ENCODE results near the gene NLGN1.
"Not testable (repeated sequence)": the region's sequence is repeated elsewhere in the genome, so short reads cannot be mapped to it uniquely, and the experiment has no call there.

Gene NLGN1

GRCh38 chr3:173584838-173585831, 187.6 kb downstream of the NLGN1 start:
- no peaks in the 10 kb centered on the region for H4K20me1 ChIP-seq
- H3K9ac ChIP-seq: no peak overlapping the region
- H3K4me3 ChIP-seq: no peak overlapping the region
- no peak for TF ChIP-seq Cebpa-rat (IDR thresholded peaks at IDR 0.05)
- no peaks in the 10 kb centered on the region for H3K4me1 ChIP-seq
- no peak overlapping the region for H3K4me2 ChIP-seq
- peaks cover 20% of the 10 kb centered on the region for H3K27me3 ChIP-seq
- H3K9me3 ChIP-seq: peaks cover 12% of the 10 kb centered on the region
- H3K27ac ChIP-seq: no peak overlapping the region
- no peaks in the 10 kb centered on the region for H3K36me3 ChIP-seq

DNA sequence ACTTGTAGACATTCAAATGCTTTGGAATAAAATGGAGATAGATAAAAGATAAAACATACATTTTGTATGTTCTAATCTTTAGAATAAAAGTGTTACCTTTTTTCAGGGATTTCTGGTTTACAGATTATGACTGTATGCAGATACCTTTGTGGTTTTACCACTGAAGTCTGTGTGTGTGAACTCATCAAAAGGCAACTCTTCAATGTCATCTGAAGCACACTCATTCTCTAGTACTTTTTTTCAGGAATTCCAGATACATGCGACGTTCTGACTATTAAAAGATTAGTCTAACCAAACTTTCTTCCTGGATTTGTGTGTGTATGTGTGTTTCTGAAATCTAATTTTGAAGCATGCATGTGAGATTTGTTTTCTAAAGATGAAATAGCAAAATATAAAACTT, 188.6 kb downstream of the NLGN1 start:
- no peak overlapping the region for H3K9ac ChIP-seq
- H3K4me3 ChIP-seq: no peak overlapping the region
- no peaks in the 10 kb centered on the region for H3K36me3 ChIP-seq
- no peak overlapping the region for H3K4me2 ChIP-seq
- H3K27me3 ChIP-seq: peaks cover 20% of the 10 kb centered on the region
- no peak overlapping the region for H3K27ac ChIP-seq
- no peak for TF ChIP-seq Cebpa-rat (IDR thresholded peaks at IDR 0.05)
- peaks cover 12% of the 10 kb centered on the region for H3K9me3 ChIP-seq
- H3K4me1 ChIP-seq: no peaks in the 10 kb centered on the region
- no peaks in the 10 kb centered on the region for H4K20me1 ChIP-seq

DNA sequence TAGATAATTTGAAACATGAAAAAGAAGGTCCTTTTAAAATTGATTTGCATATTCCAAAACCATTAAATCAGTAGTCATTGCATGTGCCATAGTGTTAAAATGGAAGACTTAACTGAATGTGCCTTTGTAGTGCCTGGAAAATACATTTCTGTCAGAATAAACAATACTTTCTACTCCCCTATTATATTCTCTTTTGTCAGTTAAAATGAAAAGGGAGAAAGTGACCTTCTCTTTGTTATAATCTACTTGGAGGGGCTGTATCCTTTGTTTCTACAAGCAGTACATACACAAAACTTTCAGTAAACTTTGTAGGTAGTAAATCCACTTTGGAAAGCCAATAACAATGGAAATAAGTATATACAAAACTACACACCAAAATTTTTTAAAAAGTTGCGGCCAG, 189.5 kb downstream of the NLGN1 start:
- Histone ChIP-seq H3K36me3 (no peaks in the 10 kb centered on the region), H3K9ac (no peak overlapping the region), H4K20me1 (no peaks in the 10 kb centered on the region), H3K27me3 (peaks cover 20% of the 10 kb centered on the region), H3K4me2 (no peak overlapping the region), H3K9me3 (peaks cover 12% of the 10 kb centered on the region), H3K4me3 (no peak overlapping the region), H3K4me1 (no peaks in the 10 kb centered on the region), H3K27ac (no peak overlapping the region)
- TF ChIP-seq Cebpa-rat (IDR thresholded peaks at IDR 0.05): no peak

DNA sequence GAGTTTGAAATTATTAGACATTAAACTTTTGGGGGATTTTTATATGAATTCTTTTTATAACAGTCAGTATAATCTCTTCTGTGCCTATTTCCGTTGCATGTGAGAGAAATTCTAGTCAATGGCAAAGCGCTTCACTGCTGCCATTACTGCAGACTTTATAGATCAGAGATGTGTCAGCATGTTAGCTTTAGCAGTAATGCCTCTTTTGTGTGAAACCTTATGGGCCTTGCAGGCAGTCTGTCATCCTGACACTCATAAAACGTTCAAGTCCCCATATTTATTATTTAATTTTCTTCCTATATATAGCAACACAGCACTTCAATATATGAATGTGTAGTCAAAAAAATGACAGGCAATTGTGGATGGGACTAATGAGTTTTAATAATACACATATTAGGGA, 191.0 kb downstream of the NLGN1 start:
- no peaks in the 10 kb centered on the region for H4K20me1 ChIP-seq
- no peak for TF ChIP-seq Cebpa-rat (IDR thresholded peaks at IDR 0.05)
- H3K36me3 ChIP-seq: no peaks in the 10 kb centered on the region
- H3K27me3 ChIP-seq: peaks cover 20% of the 10 kb centered on the region
- H3K4me2 ChIP-seq: no peak overlapping the region
- H3K4me1 ChIP-seq: no peaks in the 10 kb centered on the region
- H3K9ac ChIP-seq: no peak overlapping the region
- peaks cover 12% of the 10 kb centered on the region for H3K9me3 ChIP-seq
- no peak overlapping the region for H3K4me3 ChIP-seq
- H3K27ac ChIP-seq: no peak overlapping the region

GRCh38 chr3:173589116-173589515, 191.6 kb downstream of the NLGN1 start:
- H3K4me1 ChIP-seq: no peaks in the 10 kb centered on the region
- no peak overlapping the region for H3K4me3 ChIP-seq
- peaks cover 12% of the 10 kb centered on the region for H3K9me3 ChIP-seq
- no peak overlapping the region for H3K4me2 ChIP-seq
- H3K27ac ChIP-seq: no peak overlapping the region
- H4K20me1 ChIP-seq: no peaks in the 10 kb centered on the region
- no peaks in the 10 kb centered on the region for H3K36me3 ChIP-seq
- H3K27me3 ChIP-seq: peaks cover 18% of the 10 kb centered on the region
- no peak overlapping the region for H3K9ac ChIP-seq
- no peak for TF ChIP-seq Cebpa-rat (IDR thresholded peaks at IDR 0.05)

DNA sequence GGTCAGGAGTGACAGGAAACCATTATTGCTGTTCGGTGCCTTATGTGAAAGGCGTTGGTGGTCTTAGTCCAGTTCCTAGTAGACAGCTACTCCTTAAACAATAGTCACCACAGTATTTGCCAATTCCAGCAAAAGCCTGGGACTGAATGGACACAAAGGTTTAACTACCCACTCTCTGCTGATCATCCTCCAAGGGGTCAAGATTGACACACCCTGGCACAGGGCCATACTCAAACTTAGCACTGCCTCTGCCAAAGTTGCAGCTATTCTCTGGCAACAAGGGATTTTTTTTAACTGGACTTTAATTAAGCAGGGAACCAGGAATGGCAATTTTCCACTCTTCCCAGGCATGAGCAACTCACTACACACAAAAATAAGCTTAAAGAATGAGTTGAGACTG, 193.9 kb downstream of the NLGN1 start:
- H3K9me3 ChIP-seq: no peaks in the 10 kb centered on the region
- TF ChIP-seq Cebpa-rat (IDR thresholded peaks at IDR 0.05): no peak
- no peaks in the 10 kb centered on the region for H3K36me3 ChIP-seq
- no peak overlapping the region for H3K4me2 ChIP-seq
- no peaks in the 10 kb centered on the region for H3K4me1 ChIP-seq
- no peaks in the 10 kb centered on the region for H4K20me1 ChIP-seq
- H3K27ac ChIP-seq: no peak overlapping the region
- H3K27me3 ChIP-seq: no peaks in the 10 kb centered on the region
- no peak overlapping the region for H3K9ac ChIP-seq
- H3K4me3 ChIP-seq: no peak overlapping the region

GRCh38 chr3:173594881-173595280, 197.3 kb downstream of the NLGN1 start:
- H3K9me3 ChIP-seq, H3K4me2 ChIP-seq, H3K36me3 ChIP-seq, H3K4me1 ChIP-seq, H3K4me3 ChIP-seq, H3K9ac ChIP-seq, H4K20me1 ChIP-seq, H3K27ac ChIP-seq, H3K27me3 ChIP-seq: not testable (repeated sequence)

- H3K9me3 ChIP-seq: no peaks in the 10 kb centered on the region
- no peak for TF ChIP-seq Cebpa-rat (IDR thresholded peaks at IDR 0.05)
- no peak overlapping the region for H3K4me3 ChIP-seq
- peaks cover 6% of the 10 kb centered on the region for H3K4me1 ChIP-seq
- H3K9ac ChIP-seq: no peak overlapping the region
- H3K4me2 ChIP-seq: no peak overlapping the region
- no peaks in the 10 kb centered on the region for H3K27me3 ChIP-seq
- H4K20me1 ChIP-seq: no peaks in the 10 kb centered on the region
- H3K36me3 ChIP-seq: no peaks in the 10 kb centered on the region
- H3K27ac ChIP-seq: no peak overlapping the region
Observed at GRCh38 chr3:173599673-173600072, 202.1 kb downstream of the NLGN1 start.

DNA sequence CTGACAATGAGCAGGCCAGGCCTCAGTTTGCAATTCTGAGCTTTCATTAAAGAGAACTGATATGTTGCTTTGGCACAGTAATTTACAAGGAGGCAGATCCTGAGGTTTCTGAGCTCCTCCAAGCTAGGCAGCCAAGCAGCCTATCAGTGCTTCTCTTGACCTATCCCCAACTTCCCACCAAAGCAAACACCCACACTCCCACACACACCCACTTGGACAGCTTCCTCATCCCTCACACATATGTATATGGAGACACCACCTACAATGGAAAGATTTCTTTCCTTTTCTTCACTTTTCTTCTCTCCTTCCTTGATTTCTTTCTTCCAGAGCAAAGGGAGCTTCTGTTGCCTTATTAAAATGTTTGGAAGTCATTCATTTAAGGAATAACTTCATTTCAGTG, 217.0 kb downstream of the NLGN1 start:
- Histone ChIP-seq H3K4me3 (no peak overlapping the region), H3K36me3 (no peaks in the 10 kb centered on the region), H3K9me3 (no peaks in the 10 kb centered on the region), H3K9ac (no peak overlapping the region), H3K4me1 (no peaks in the 10 kb centered on the region), H3K27ac (no peak overlapping the region), H4K20me1 (no peaks in the 10 kb centered on the region), H3K4me2 (no peak overlapping the region), H3K27me3 (no peaks in the 10 kb centered on the region)
- no peak for TF ChIP-seq Cebpa-rat (IDR thresholded peaks at IDR 0.05)

- Histone ChIP-seq H3K4me1 (peaks cover 8% of the 10 kb centered on the region; the same call in 1 of the 2 replicates), H3K9ac (no peak overlapping the region), H3K4me3 (no peak overlapping the region), H3K27me3 (no peaks in the 10 kb centered on the region), H3K4me2 (no peak overlapping the region), H3K36me3 (no peaks in the 10 kb centered on the region), H4K20me1 (no peaks in the 10 kb centered on the region), H3K27ac (no peak overlapping the region), H3K9me3 (no peaks in the 10 kb centered on the region)
- TF ChIP-seq Cebpa-rat (IDR thresholded peaks at IDR 0.05): no peak
Observed at GRCh38 chr3:173615661-173616060, 218.1 kb downstream of the NLGN1 start.

Data from BLaER1 (cell line).